ENCODE results near the gene ENOPH1. TPM values are rescaled to one million over a fixed set of nuclear protein-coding genes. Genes with fewer than 3 reads are reported as not detected.

ENOPH1 gene
- 54.6 and 65.9 TPM in 2 replicates for total RNA-seq

GRCh38 chr4:82430193-82430963 lies at the start of gene ENOPH1, which contains the start of gene HNRNPDL:
Gene ENOPH1, plus strand, starts transcription at chr4:82430590. Its CDS starts 240 bp downstream, at chr4:82430830.
Gene HNRNPDL, minus strand, starts transcription at chr4:82430462. Its CDS starts 772 bp downstream, at chr4:82429690.

Other genes starting within 250 kb of the ENOPH1 start
- gene HNRNPD, start 56.6 kb upstream of the ENOPH1 start, total RNA-seq, result 17.2 and 46.0 TPM in 2 replicates
- 116 and 178 TPM in 2 replicates for gene HNRNPDL, start 128 bp upstream of the ENOPH1 start, total RNA-seq
- gene TMEM150C, start 131.4 kb downstream of the ENOPH1 start, total RNA-seq, result 0.23 and 0.30 TPM in 2 replicates